ENCODE measurements around the gene PODNL1.

- TF ChIP-seq POLR2A (IDR thresholded peaks at IDR 0.05; ENCODE audit: low read depth, low read length) (no peak), TAF1 (IDR thresholded peaks at IDR 0.05; ENCODE audit: borderline replicate concordance, low read depth, low read length) (no peak)
Observed at GRCh38 chr19:13929956-13930355, 8.3 kb downstream of the PODNL1 start.
